Measurements from ENCODE around the gene CD48. TPM values are rescaled to one million over a fixed set of nuclear protein-coding genes. Genes with fewer than 3 reads are reported as not detected.

The CD48 gene
- total RNA-seq, 1 experiment from 2014 or later, result not detected

- peaks cover 8% of the 10 kb centered on the region for H3K4me1 Mint-ChIP-seq (ENCODE audit: low read depth, unreplicated experiment)
- CTCF ChIA-PET, result interaction anchor here (0.6 kb wide), 1 partner anchor 544 kb away, joined by 3 read pairs; no protein-coding TSS in a partner anchor
- no peak for TF ChIP-seq CTCF (IDR thresholded peaks at IDR 0.05; ENCODE audit: unreplicated experiment)
Measured at GRCh38 chr1:160643138-160643537, 68.5 kb downstream of the CD48 start.

GRCh38 chr1:160642281-160642644 lies 69.4 kb downstream of the CD48 start:
- CTCF ChIA-PET, result no interaction called here
- H3K4me1 Mint-ChIP-seq (ENCODE audit: low read depth, unreplicated experiment), result peaks cover 8% of the 10 kb centered on the region
- no TSS peak for BruUV-seq (replicated peaks)
- DNase-seq, result no peak
- no peak overlapping the region for H3K4me3 Mint-ChIP-seq (ENCODE audit: low read depth, unreplicated experiment)
- intact Hi-C loops (cut with micrococcal nuclease; ENCODE audit: unreplicated experiment), result no loop called here
- no peak overlapping the region for H3K27ac Mint-ChIP-seq (ENCODE audit: unreplicated experiment)
- no peak for TF ChIP-seq CTCF (IDR thresholded peaks at IDR 0.05; ENCODE audit: unreplicated experiment)
- no peaks in the 10 kb centered on the region for H3K36me3 Mint-ChIP-seq (ENCODE audit: insufficient read depth, unreplicated experiment)
- no peaks in the 10 kb centered on the region for H3K9me3 Mint-ChIP-seq (ENCODE audit: low read depth, unreplicated experiment)
- peaks cover 76% of the 10 kb centered on the region for H3K27me3 Mint-ChIP-seq (ENCODE audit: unreplicated experiment)

More at GRCh38 chr1:160643138-160643537, 68.5 kb downstream of the CD48 start:
- no TSS peak for BruUV-seq (replicated peaks)
- no peak overlapping the region for H3K4me3 Mint-ChIP-seq (ENCODE audit: low read depth, unreplicated experiment)
- no peaks in the 10 kb centered on the region for H3K36me3 Mint-ChIP-seq (ENCODE audit: insufficient read depth, unreplicated experiment)
- H3K9me3 Mint-ChIP-seq (ENCODE audit: low read depth, unreplicated experiment), result no peaks in the 10 kb centered on the region
- H3K27me3 Mint-ChIP-seq (ENCODE audit: unreplicated experiment), result peaks cover 76% of the 10 kb centered on the region
- DNase-seq, result no peak
- H3K27ac Mint-ChIP-seq (ENCODE audit: unreplicated experiment), result no peak overlapping the region
- intact Hi-C loops (cut with micrococcal nuclease; ENCODE audit: unreplicated experiment), result no loop called here

GRCh38 chr1:160641323-160642280 lies 70.0 kb downstream of the CD48 start:
- H3K9me3 Mint-ChIP-seq (ENCODE audit: low read depth, unreplicated experiment), result no peaks in the 10 kb centered on the region
- TF ChIP-seq CTCF (IDR thresholded peaks at IDR 0.05; ENCODE audit: unreplicated experiment), result no peak
- no peak overlapping the region for H3K27ac Mint-ChIP-seq (ENCODE audit: unreplicated experiment)
- CTCF ChIA-PET, result no interaction called here
- intact Hi-C loops (cut with micrococcal nuclease; ENCODE audit: unreplicated experiment), result no loop called here
- H3K4me3 Mint-ChIP-seq (ENCODE audit: low read depth, unreplicated experiment), result no peak overlapping the region
- no TSS peak for BruUV-seq (replicated peaks)
- peaks cover 8% of the 10 kb centered on the region for H3K4me1 Mint-ChIP-seq (ENCODE audit: low read depth, unreplicated experiment)
- H3K27me3 Mint-ChIP-seq (ENCODE audit: unreplicated experiment), result peaks cover 71% of the 10 kb centered on the region
- no peaks in the 10 kb centered on the region for H3K36me3 Mint-ChIP-seq (ENCODE audit: insufficient read depth, unreplicated experiment)
- DNase-seq, result no peak

- H3K27ac Mint-ChIP-seq (ENCODE audit: unreplicated experiment), result no peak overlapping the region
- no peak for TF ChIP-seq CTCF (IDR thresholded peaks at IDR 0.05; ENCODE audit: unreplicated experiment)
- no peak overlapping the region for H3K4me3 Mint-ChIP-seq (ENCODE audit: low read depth, unreplicated experiment)
- no peak for DNase-seq
- no peaks in the 10 kb centered on the region for H3K9me3 Mint-ChIP-seq (ENCODE audit: low read depth, unreplicated experiment)
- peaks cover 8% of the 10 kb centered on the region for H3K4me1 Mint-ChIP-seq (ENCODE audit: low read depth, unreplicated experiment)
- H3K36me3 Mint-ChIP-seq (ENCODE audit: insufficient read depth, unreplicated experiment), result no peaks in the 10 kb centered on the region
- intact Hi-C loops (cut with micrococcal nuclease; ENCODE audit: unreplicated experiment), result no loop called here
- peaks cover 61% of the 10 kb centered on the region for H3K27me3 Mint-ChIP-seq (ENCODE audit: unreplicated experiment)
- no TSS peak for BruUV-seq (replicated peaks)
- CTCF ChIA-PET, result no interaction called here
Measured at GRCh38 chr1:160640359-160641123, 71.1 kb downstream of the CD48 start.
